HG03520 (cell line): Measurements from ENCODE around the gene MCM9.

Experiments used
- ATAC-seq: cut with Tn5 transposase; IDR thresholded peaks from one replicate; pipeline ENCODE4 v1.9.1; 2021; ENCODE audit warnings: mild to moderate bottlenecking, moderate library complexity; ENCODE audit not compliant: unreplicated experiment

MCM9 gene

GRCh38 chr6:118933855-118934460 lies 1.0 kb downstream of the MCM9 start:
- peak; percentile 0 for ATAC-seq

- ATAC-seq: no peak
Measured at GRCh38 chr6:118932421-118932820, 2.5 kb downstream of the MCM9 start.

DNA sequence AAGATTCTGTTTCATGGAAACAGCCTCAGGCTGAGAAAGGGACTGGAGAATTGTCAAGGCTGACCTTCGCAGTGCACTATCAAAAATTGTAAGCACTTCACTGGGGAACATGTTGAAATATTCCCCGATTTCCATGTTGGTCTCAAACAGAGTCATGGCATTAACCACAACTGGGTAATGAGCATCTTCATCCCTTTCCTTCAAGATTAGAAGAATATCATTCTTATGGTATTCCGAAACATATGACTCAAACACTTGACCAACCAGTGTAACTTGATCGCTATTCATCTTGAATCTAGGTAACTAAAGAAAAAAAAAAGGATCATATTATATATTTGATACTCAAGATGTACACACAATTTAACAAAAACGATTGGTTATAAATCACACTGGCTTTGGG lies 3.5 kb downstream of the MCM9 start:
- no peak for ATAC-seq

DNA sequence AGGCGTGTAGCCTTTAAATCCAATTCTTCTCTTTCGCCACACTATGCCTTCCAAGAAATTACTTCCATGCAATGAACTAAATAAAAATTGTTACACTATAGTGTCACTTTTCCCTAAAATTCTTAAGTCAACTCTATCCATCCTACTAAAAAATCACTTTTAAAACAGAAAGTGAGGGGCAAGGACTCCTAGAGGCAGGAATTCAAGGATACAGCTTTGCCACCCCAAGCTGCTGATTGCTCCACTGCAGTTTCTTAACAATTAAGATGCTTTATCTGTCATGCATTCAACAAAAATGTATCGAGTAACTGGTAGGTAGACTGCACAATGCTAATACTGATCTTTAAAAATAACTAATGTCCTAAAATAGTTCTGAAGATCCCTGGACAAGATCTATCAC lies 4.3 kb downstream of the MCM9 start:
- no peak for ATAC-seq

DNA sequence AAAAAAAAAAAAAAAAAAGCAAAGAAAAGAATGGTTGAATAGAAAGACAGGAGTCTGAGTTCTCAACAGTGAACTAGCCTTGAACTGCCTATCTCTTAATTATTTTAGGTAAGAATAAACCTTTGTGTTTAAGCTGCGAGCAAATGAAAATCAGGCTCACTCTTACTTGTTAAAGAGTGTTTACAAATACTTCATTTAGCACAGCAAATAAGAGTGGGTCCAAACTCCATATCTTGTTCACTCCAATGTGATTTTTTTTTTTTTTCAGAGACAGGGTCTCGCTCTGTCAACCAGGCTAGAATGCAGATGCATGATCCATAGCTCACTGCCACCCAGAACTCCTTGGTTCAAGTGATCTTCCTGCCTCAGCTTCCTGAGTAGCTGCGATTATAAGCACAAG lies 11.9 kb downstream of the MCM9 start:
- no peak for ATAC-seq

- no peak for ATAC-seq
Measured at GRCh38 chr6:118921084-118921483, 13.9 kb downstream of the MCM9 start.

DNA sequence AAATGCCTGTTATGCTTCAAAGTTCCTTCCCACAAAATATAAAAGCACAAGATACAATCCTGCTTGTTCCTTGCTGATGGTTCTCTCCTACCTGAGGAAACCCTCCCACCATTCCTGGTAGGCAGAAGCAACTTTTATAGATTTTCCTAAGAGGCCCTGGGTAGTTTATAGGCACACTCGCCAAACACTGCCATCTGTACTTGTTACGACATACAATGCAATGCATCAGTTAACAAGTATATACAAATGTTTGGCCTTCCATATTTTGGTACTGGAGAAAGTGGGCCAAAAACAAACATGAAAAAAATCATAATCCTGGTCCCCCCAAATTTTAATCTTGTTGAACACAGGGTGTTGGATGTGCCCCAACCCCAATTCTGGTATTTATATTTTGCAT lies 16.6 kb downstream of the MCM9 start:
- ATAC-seq: no peak

DNA sequence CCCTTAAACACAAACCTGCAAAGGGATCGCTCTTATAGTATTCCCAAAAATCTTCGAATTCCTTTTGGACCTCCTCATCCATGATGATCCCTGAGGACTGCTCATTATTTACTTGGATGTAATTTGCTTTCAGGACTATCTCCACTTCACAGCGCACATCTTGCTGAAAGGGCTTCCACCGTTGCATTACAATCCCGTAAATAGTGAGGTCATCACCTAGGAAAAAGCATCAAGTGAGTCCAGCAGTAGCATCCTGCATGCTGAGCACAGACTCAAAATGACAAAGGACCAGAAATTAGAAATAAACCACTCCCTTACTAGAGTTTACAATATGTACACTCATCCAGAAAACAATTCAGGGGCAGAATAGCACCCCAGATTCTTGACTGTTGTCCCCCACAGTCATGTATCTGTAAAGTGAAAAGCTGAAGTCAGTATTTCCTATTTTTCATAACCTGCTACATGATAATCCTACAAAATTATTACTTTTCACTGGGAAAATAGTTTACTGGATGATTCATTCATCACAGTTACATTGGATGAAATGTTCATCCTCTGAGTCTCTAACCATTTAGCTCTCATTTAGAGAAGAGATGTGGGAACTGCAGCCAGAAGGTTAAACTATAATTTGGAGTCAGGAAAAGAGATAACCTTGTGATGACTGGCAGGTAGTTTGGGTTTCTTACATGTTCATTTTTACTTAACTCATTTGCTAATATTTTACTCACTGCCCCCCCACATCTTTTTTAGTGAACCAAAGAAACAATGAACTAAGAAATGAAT lies 17.2 kb downstream of the MCM9 start:
- no peak for ATAC-seq

GRCh38 chr6:118914598-118914997 lies 20.4 kb downstream of the MCM9 start:
- no peak for ATAC-seq

GRCh38 chr6:118913161-118913560 lies 21.8 kb downstream of the MCM9 start:
- ATAC-seq: no peak

- ATAC-seq: no peak
Measured at GRCh38 chr6:118912646-118913045, 22.3 kb downstream of the MCM9 start.

GRCh38 chr6:118908441-118908840 lies 26.5 kb downstream of the MCM9 start:
- ATAC-seq: no peak

DNA sequence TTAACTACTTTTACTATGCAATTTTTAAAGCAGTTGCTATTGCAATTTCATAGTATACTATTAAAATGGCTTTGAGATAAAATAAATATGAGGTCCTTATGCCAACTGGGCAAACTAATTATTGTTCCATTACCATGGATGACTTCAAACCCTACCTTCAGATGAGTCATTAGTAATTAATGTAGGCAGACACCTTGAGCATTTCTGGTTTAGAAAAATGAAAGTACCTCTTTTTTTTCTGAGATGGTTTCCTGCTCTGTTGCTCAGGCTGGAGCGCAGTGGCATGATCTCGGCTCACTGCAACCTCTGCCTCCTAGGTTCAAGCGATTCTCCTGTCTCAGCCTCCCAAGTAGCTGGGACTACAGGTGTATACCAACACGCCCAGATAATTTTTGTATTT lies 29.1 kb downstream of the MCM9 start:
- ATAC-seq: no peak

DNA sequence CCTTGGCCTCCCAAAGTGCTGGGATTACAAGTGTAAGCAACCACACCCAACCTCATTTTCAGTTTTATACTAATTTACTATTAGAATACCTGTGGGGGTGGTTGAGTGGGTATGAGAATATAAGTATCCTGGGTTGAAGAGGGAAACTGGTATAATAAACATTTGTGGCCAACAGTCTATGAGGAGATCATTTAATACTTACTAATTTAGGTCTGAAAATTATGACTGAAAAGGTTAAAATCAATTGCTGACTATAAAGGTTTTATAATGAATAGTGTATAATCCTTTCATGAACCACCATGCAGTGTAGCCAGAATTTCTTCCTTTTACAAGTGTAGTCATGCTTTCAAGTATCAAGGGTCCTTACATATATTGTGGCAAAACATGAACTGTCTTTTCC lies 29.9 kb downstream of the MCM9 start:
- no peak for ATAC-seq

- ATAC-seq: no peak
Measured at GRCh38 chr6:118903691-118904090, 31.3 kb downstream of the MCM9 start.

DNA sequence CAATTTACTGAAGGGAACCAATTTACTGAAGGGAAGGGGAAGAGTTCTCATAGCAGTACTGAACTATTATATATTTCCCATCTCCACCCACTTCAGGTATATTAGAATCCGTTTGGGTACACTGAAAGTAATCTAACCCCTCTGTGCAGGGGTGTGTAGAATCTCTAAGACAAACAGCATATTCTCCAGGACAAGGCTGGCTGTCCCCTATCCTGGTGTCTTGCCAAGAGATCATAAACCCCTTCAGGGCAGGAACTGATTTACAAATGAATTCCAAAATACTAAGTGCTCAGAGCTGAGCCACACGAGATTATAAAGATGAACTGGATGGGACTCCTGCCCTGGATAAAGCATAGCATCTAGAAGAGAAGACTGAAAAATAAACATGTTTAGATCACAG lies 31.8 kb downstream of the MCM9 start:
- no peak for ATAC-seq

GRCh38 chr6:118902726-118903125 lies 32.2 kb downstream of the MCM9 start:
- no peak for ATAC-seq

- ATAC-seq: no peak
Measured at GRCh38 chr6:118899948-118900347, 35.0 kb downstream of the MCM9 start.

GRCh38 chr6:118897386-118897785 lies 37.6 kb downstream of the MCM9 start:
- no peak for ATAC-seq

DNA sequence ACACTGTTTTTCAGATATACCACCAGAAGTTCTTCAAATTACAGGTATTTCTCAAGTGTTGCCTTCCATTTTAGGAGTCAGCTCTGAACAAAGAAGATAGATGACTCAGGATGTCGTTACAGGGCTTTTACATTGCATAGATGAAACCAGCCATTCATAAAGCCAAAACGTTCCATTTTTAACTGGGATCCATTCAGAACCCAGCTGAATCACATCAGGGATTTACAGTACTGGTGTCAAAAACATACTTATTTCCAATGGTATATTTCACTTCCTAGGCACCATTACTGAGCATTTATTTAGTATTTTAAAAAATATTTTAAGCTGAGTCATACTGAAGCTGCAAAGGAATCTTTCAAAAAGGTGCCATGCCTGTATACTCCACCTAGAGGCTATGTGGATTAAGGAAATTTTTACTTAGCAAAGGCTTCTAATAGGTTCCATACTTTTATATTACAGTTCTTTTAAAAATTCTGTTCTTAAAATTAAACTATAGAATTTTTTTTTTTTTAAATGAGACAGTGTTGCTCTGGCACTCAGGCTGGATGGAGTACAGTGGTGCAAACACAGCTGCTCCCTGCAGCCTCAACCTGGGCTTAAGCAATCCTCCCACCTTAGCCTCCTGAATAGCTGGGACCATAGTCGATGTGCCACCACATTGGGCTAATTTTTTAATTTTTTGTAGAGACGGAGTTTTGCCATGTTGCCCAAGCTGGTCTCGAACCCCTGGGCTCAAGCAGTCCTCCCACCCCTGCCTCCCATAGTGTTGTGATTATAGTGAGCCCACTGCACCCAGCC lies 38.4 kb downstream of the MCM9 start:
- peak; percentile 23 for ATAC-seq

- ATAC-seq: no peak
Measured at GRCh38 chr6:118895859-118896258, 39.1 kb downstream of the MCM9 start.

- no peak for ATAC-seq
Measured at GRCh38 chr6:118895261-118895560, 39.7 kb downstream of the MCM9 start.
